GM12878 (cell line): ENCODE results near the gene GRM7. TPM values are rescaled to one million over a fixed set of nuclear protein-coding genes. Genes with fewer than 3 reads are reported as not detected.

Experiments used
- ATAC-seq: fragments of 200-7000 bp; cut with Tn5 transposase; 3 replicates; pipeline ENCODE4 v1.9.1; 2020; ENCODE audit warnings: mild to moderate bottlenecking, moderate library complexity
- BruUV-seq: library from RNA; stranded (reverse); fragments of 400-500 nt; replicated peaks from 2 replicates; lab custom pipeline; 2021; lab: Mats Ljungman, UMichigan
- CTCF ChIA-PET: fragments of 300-600 bp; sonication (Branson Sonifier 250); formaldehyde crosslinking; extraction: SDS; loops from one replicate; lab custom pipeline; 2021; ENCODE audit warnings: inconsistent platforms; lab: Yijun Ruan, JAX
- POLR2A ChIA-PET: fragments of 350-600 bp; formaldehyde crosslinking; extraction: SDS; loops from one replicate; lab custom pipeline; 2021; ENCODE audit warnings: inconsistent platforms; lab: Charles Lee
- RAD21 ChIA-PET: fragments of 300-600 bp; sonication (Branson Sonifier 250); formaldehyde crosslinking; loops from one replicate; lab custom pipeline; 2023; ENCODE audit warnings: antibody characterized with exemption; ENCODE audit not compliant: unreplicated experiment; lab: Charles Lee
- SMC1A ChIA-PET: fragments of 300-600 bp; sonication (Branson Sonifier 250); formaldehyde crosslinking; loops from one replicate; lab custom pipeline; 2023; ENCODE audit not compliant: unreplicated experiment, uncharacterized antibody; lab: Charles Lee
- DNase-seq: peaks from one replicate; pipeline ENCODE4 v3.0.0-alpha.2; 2011; ENCODE audit warnings: low read depth, low spot score
- FAIRE-seq: peaks from 3 replicates; lab custom pipeline; 2011; peaks lifted over from hg19 to GRCh38; lab: Jason Lieb, UNC
- H2AFZ ChIP-seq: 2 replicates; pipeline ENCODE4 v1.6.0; 2011; ENCODE audit warnings: low read depth, low read length, control low read depth; ENCODE audit not compliant: control insufficient read depth
- H3K27ac ChIP-seq: 2 replicates; pipeline ENCODE4 v1.5.1; 2011; ENCODE audit warnings: control low read depth; ENCODE audit not compliant: control insufficient read depth, insufficient read depth
- H3K27me3 ChIP-seq, 2 experiments: replicated peaks in 1 of 2; 2 replicates each; pipeline versions ENCODE4 v1.6.0 to v1.6.1; 2011; ENCODE audit warnings: low read length in 1 of 2; ENCODE audit not compliant: control insufficient read depth in 2 of 2, insufficient read depth in 2 of 2
- H3K36me3 ChIP-seq, 2 experiments: 2 replicates each; pipeline ENCODE4 v1.5.1; 2011; ENCODE audit warnings: low read length in 1 of 2; ENCODE audit not compliant: control insufficient read depth in 2 of 2, insufficient read depth in 2 of 2
- H3K4me1 ChIP-seq: 2 replicates; pipeline ENCODE4 v1.6.1; 2011; ENCODE audit warnings: mild to moderate bottlenecking, low read length, moderate library complexity, mixed read lengths; ENCODE audit not compliant: control insufficient read depth, insufficient read depth
- H3K4me2 ChIP-seq: 2 replicates; pipeline ENCODE4 v1.6.0; 2011; ENCODE audit warnings: control low read depth; ENCODE audit not compliant: control insufficient read depth, insufficient read depth
- H3K4me3 ChIP-seq: fragments of 200-600 bp; sonication (generic); 2 replicates; pipeline ENCODE4 v1.5.1; 2016
- H3K79me2 ChIP-seq: 2 replicates; pipeline ENCODE4 v1.6.0; 2011; ENCODE audit warnings: low read length; ENCODE audit not compliant: control insufficient read depth, insufficient read depth
- H3K9ac ChIP-seq: 2 replicates; pipeline ENCODE4 v1.8.0; 2011; ENCODE audit warnings: low read length, control low read depth, mixed read lengths; ENCODE audit not compliant: control insufficient read depth, insufficient read depth
- H3K9me3 ChIP-seq: replicated peaks from 3 replicates; pipeline ENCODE4 v1.5.1; 2011; ENCODE audit warnings: mild to moderate bottlenecking, low read length; ENCODE audit not compliant: control insufficient read depth, insufficient read depth
- H4K20me1 ChIP-seq: 2 replicates; pipeline ENCODE4 v1.6.0; 2011; ENCODE audit not compliant: control insufficient read depth, insufficient read depth
- CHD4 ChIP-seq: fragments of 200-600 bp; sonication (generic); IDR thresholded peaks from 2 replicates; pipeline ENCODE4 v1.6.1; 2016; ENCODE audit warnings: mild to moderate bottlenecking
- GABPA ChIP-seq: IDR thresholded peaks from 2 replicates; pipeline ENCODE4 v1.6.1; 2014; ENCODE audit warnings: antibody characterized with exemption, low read depth, mild to moderate bottlenecking, inconsistent platforms
- MEF2A ChIP-seq: IDR thresholded peaks from 2 replicates; pipeline ENCODE4 v1.6.1; 2011; ENCODE audit warnings: low read depth, mild to moderate bottlenecking, low read length, moderate library complexity; ENCODE audit not compliant: insufficient read depth
- RCOR1 ChIP-seq: conservative IDR thresholded peaks from 2 replicates; pipeline ENCODE4 v1.6.1; 2012; ENCODE audit warnings: low read depth, low read length, improper control_type of control experiment
- WGBS: methylation state at CpG from one replicate; pipeline ENCODE4 v1.1.6; 2016; ENCODE audit warnings: low lambda C conversion rate; ENCODE audit not compliant: insufficient replicate concordance, insufficient coverage; ENCODE audit errors: missing lambda C conversion rate; 5-methylcytosine and 5-hydroxymethylcytosine counted together
- in situ Hi-C: fragments of 300-500 bp; cut with MboI; formaldehyde crosslinking; loops from 9 replicates; pipeline ENCODE4 v1.14.3; 2018; ENCODE audit warnings: mixed read lengths
- intact Hi-C: fragments of 100-400 bp; cut with micrococcal nuclease; formaldehyde crosslinking; loops from one replicate; pipeline ENCODE4 v1.14.2; 2022; ENCODE audit not compliant: unreplicated experiment
- polyA plus RNA-seq, 11 experiments: library from polyadenylated mRNA; depleted of rRNA in 4 of 11; unstranded in 6 of 11; stranded (reverse) in 5 of 11; fragments of >200 nt; fragmentation: Nextera tagmentation in 4 of 11; fragmentation: Illumina TruSeq in 1 of 11; extraction: Ambion mirVana in 4 of 11; extraction: Trizol in 1 of 11; gene quantifications; 1 replicate in 1 of 11; 2 replicates in 10 of 11; pipeline versions ENCODE4 v1.2.1 to v1.2.3, GENCODE V29; 2011 to 2016; ENCODE audit warnings: inconsistent platforms in 2 of 11, missing spikeins in 2 of 11, low read depth in 1 of 11
- total RNA-seq, 4 experiments: library from RNA; depleted of rRNA in 3 of 4; stranded (reverse); fragments of >200 nt in 3 of 4; fragmentation: Illumina TruSeq in 1 of 4; extraction: Trizol in 1 of 4; gene quantifications; 2 replicates each; pipeline versions ENCODE4 v1.2.1 to v1.2.3, GENCODE V29; 2013 to 2021
- TF ChIP-seq, protein P1 (sequence below): fragments of 450-650 bp; IDR thresholded peaks from 2 replicates; pipeline ENCODE4 v1.6.1; 2016; ENCODE audit warnings: mild to moderate bottlenecking
- TF ChIP-seq, protein P2 (sequence below): IDR thresholded peaks from 2 replicates; pipeline ENCODE4 v1.6.1; 2012; ENCODE audit warnings: low read depth, low read length, improper control_type of control experiment
- TF ChIP-seq, protein P3 (sequence below): fragments of 450-650 bp; IDR thresholded peaks from 2 replicates; pipeline ENCODE4 v1.6.1; 2017; ENCODE audit warnings: mild to moderate bottlenecking, moderate library complexity

GRM7 gene
- total and polyA plus RNA-seq, 10 of the 15 experiments (the other 5 are each of a cell fraction or from before 2014, with no cell fraction given) = not detected

DNA sequence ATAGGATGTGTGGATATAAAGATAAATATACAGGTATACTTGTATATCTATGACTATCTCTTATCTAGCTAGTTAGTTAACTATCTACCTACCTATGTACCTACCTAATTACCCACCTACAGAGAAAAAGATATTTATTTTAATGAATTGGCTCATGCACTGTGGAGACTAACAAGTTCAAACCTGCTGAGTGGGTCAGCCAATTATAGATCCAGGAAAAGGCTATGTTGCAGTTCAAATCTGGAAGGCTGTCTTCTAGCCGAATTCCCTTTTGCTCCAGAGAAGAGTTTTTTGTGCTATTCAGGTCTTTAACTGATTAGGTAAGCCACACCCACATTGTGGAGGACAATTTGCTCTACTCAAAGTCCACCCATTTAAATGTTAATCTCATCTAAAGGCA lies 335.0 kb downstream of the GRM7 start:
- ChIA-PET SMC1A (interaction anchor here (1.0 to 1.1 kb wide), 2 partner anchors 10 kb away, joined by 3 read pairs; no protein-coding TSS in a partner anchor), CTCF (no interaction called here), RAD21 (no interaction called here), POLR2A (no interaction called here)
- no peaks in the 10 kb centered on the region for H3K79me2 ChIP-seq
- H3K4me1 ChIP-seq = no peaks in the 10 kb centered on the region
- no peak overlapping the region for H3K4me3 ChIP-seq
- ATAC-seq (no peak), FAIRE-seq (no peak), DNase-seq (no peak)
- no peaks in the 10 kb centered on the region for H3K27me3 ChIP-seq
- TF ChIP-seq CHD4 (no peak), GABPA (no peak), RCOR1 (no peak), MEF2A (no peak)
- TF ChIP-seq, protein P1, sequence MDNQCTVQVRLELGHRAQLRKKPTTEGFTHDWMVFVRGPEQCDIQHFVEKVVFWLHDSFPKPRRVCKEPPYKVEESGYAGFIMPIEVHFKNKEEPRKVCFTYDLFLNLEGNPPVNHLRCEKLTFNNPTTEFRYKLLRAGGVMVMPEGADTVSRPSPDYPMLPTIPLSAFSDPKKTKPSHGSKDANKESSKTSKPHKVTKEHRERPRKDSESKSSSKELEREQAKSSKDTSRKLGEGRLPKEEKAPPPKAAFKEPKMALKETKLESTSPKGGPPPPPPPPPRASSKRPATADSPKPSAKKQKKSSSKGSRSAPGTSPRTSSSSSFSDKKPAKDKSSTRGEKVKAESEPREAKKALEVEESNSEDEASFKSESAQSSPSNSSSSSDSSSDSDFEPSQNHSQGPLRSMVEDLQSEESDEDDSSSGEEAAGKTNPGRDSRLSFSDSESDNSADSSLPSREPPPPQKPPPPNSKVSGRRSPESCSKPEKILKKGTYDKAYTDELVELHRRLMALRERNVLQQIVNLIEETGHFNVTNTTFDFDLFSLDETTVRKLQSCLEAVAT = no peak
- TF ChIP-seq, protein P2, sequence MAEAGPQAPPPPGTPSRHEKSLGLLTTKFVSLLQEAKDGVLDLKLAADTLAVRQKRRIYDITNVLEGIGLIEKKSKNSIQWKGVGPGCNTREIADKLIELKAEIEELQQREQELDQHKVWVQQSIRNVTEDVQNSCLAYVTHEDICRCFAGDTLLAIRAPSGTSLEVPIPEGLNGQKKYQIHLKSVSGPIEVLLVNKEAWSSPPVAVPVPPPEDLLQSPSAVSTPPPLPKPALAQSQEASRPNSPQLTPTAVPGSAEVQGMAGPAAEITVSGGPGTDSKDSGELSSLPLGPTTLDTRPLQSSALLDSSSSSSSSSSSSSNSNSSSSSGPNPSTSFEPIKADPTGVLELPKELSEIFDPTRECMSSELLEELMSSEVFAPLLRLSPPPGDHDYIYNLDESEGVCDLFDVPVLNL = no peak
- TF ChIP-seq, protein P3, sequence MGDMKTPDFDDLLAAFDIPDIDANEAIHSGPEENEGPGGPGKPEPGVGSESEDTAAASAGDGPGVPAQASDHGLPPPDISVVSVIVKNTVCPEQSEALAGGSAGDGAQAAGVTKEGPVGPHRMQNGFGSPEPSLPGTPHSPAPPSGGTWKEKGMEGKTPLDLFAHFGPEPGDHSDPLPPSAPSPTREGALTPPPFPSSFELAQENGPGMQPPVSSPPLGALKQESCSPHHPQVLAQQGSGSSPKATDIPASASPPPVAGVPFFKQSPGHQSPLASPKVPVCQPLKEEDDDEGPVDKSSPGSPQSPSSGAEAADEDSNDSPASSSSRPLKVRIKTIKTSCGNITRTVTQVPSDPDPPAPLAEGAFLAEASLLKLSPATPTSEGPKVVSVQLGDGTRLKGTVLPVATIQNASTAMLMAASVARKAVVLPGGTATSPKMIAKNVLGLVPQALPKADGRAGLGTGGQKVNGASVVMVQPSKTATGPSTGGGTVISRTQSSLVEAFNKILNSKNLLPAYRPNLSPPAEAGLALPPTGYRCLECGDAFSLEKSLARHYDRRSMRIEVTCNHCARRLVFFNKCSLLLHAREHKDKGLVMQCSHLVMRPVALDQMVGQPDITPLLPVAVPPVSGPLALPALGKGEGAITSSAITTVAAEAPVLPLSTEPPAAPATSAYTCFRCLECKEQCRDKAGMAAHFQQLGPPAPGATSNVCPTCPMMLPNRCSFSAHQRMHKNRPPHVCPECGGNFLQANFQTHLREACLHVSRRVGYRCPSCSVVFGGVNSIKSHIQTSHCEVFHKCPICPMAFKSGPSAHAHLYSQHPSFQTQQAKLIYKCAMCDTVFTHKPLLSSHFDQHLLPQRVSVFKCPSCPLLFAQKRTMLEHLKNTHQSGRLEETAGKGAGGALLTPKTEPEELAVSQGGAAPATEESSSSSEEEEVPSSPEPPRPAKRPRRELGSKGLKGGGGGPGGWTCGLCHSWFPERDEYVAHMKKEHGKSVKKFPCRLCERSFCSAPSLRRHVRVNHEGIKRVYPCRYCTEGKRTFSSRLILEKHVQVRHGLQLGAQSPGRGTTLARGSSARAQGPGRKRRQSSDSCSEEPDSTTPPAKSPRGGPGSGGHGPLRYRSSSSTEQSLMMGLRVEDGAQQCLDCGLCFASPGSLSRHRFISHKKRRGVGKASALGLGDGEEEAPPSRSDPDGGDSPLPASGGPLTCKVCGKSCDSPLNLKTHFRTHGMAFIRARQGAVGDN = no peak
- no TSS peak for BruUV-seq
- no peaks in the 10 kb centered on the region for H3K9me3 ChIP-seq
- no peak overlapping the region for H2AFZ ChIP-seq
- no peak overlapping the region for H3K9ac ChIP-seq
- intact Hi-C loops = no loop called here
- in situ Hi-C loops = no loop called here
- H3K36me3 ChIP-seq = no peaks in the 10 kb centered on the region
- H4K20me1 ChIP-seq = no peaks in the 10 kb centered on the region
- H3K4me2 ChIP-seq = no peak overlapping the region
- H3K27ac ChIP-seq = no peak overlapping the region
- WGBS = 0% methylated on average over 1 of the region's 1 CpG
